Breast epithelium (tissue), 3 donors: Measurements from ENCODE around the gene INSIG1.

Experiments used
- POLR2A ChIP-seq: fragments of 450-650 bp; IDR thresholded peaks from one replicate; pipeline ENCODE4 v1.6.1; 2016; ENCODE audit warnings: antibody characterized with exemption, mild to moderate bottlenecking, moderate library complexity
- TF ChIP-seq, protein P1 (sequence below), 3 donors: fragments of 450-650 bp; IDR thresholded peaks; one replicate each; pipeline ENCODE4 v1.5.1; 2016 to 2017; ENCODE audit warnings: antibody characterized with exemption in 3 of 3, mild to moderate bottlenecking in 3 of 3, moderate library complexity in 3 of 3

DNA sequence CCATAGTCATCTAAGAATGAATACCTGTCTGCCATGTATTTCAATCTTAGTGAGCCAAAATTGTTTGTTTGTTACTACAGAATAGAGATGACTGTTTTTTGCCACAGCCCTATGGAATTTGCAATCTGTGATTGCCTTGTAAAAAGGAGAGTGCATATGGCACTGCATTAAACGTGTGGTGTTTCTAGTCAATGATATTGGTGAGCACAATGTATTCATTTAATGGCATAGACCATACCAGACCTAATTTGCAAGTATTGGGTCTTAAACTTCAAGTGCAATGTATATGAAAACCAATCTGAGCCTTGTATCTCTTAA lies 11.3 kb downstream of the INSIG1 start:
- TF ChIP-seq, protein P1, sequence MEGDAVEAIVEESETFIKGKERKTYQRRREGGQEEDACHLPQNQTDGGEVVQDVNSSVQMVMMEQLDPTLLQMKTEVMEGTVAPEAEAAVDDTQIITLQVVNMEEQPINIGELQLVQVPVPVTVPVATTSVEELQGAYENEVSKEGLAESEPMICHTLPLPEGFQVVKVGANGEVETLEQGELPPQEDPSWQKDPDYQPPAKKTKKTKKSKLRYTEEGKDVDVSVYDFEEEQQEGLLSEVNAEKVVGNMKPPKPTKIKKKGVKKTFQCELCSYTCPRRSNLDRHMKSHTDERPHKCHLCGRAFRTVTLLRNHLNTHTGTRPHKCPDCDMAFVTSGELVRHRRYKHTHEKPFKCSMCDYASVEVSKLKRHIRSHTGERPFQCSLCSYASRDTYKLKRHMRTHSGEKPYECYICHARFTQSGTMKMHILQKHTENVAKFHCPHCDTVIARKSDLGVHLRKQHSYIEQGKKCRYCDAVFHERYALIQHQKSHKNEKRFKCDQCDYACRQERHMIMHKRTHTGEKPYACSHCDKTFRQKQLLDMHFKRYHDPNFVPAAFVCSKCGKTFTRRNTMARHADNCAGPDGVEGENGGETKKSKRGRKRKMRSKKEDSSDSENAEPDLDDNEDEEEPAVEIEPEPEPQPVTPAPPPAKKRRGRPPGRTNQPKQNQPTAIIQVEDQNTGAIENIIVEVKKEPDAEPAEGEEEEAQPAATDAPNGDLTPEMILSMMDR (IDR thresholded peaks at IDR 0.05): no peak
- TF ChIP-seq POLR2A: no peak
